PFSK-1 (cell line): ENCODE data around the gene SENP1.
A peak's percentile ranks its signal among the peaks of the same experiment; 100 is the strongest.

Experiments
- POLR2AphosphoS5 ChIP-seq: IDR thresholded peaks from 2 replicates; pipeline ENCODE4 v1.6.1; 2012; ENCODE audit warnings: low read depth, mild to moderate bottlenecking, control low read depth, low read length, moderate library complexity
- SIN3A ChIP-seq: IDR thresholded peaks from 2 replicates; pipeline ENCODE4 v1.6.1; 2012; ENCODE audit warnings: mild to moderate bottlenecking, low read length, moderate library complexity, borderline replicate concordance; ENCODE audit not compliant: insufficient read depth
- TF ChIP-seq, protein P1 (sequence below), 2 experiments: IDR thresholded peaks; 2 replicates each; pipeline versions ENCODE4 v1.6.1 to v1.8.0; 2011 to 2012; ENCODE audit warnings: low read depth in 2 of 2, low read length in 2 of 2, control low read depth in 1 of 2, inconsistent platforms in 1 of 2, mild to moderate bottlenecking in 1 of 2, moderate library complexity in 1 of 2; ENCODE audit not compliant: insufficient read depth in 1 of 2

DNA sequence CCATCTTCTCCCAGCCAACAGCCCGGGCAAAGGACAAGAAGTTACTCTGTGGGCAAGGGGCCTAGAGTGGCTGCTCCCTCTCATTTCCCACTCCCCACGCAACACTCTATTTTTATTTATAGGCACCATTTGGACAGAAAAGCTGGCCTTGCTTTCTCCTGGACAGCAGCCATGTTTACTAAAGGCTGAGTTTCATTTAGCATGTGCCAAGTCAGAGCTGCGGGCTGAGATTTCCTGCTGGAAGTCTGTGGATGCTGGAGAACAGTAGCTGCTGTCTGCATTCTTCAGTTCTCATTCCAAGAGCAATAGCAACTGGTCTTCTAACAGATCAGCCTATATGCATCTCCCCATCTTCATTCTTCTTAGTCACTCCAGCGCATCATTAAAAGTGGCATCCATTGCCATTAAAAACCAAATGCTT, 109.9 kb downstream of the SENP1 start:
- TF ChIP-seq POLR2AphosphoS5 (no peak), SIN3A (no peak)
- TF ChIP-seq, protein P1, sequence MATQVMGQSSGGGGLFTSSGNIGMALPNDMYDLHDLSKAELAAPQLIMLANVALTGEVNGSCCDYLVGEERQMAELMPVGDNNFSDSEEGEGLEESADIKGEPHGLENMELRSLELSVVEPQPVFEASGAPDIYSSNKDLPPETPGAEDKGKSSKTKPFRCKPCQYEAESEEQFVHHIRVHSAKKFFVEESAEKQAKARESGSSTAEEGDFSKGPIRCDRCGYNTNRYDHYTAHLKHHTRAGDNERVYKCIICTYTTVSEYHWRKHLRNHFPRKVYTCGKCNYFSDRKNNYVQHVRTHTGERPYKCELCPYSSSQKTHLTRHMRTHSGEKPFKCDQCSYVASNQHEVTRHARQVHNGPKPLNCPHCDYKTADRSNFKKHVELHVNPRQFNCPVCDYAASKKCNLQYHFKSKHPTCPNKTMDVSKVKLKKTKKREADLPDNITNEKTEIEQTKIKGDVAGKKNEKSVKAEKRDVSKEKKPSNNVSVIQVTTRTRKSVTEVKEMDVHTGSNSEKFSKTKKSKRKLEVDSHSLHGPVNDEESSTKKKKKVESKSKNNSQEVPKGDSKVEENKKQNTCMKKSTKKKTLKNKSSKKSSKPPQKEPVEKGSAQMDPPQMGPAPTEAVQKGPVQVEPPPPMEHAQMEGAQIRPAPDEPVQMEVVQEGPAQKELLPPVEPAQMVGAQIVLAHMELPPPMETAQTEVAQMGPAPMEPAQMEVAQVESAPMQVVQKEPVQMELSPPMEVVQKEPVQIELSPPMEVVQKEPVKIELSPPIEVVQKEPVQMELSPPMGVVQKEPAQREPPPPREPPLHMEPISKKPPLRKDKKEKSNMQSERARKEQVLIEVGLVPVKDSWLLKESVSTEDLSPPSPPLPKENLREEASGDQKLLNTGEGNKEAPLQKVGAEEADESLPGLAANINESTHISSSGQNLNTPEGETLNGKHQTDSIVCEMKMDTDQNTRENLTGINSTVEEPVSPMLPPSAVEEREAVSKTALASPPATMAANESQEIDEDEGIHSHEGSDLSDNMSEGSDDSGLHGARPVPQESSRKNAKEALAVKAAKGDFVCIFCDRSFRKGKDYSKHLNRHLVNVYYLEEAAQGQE (IDR thresholded peaks at IDR 0.05; ENCODE audit: insufficient read depth in 1 of 2, low read depth in 2 of 2, low read length in 2 of 2): peak in 1 of 2 experiments; percentile 71; a peak in 1 of 4 replicates
